OCI-LY7 (cell line): ENCODE results near the gene S100Z.

Source experiments
- EZH2phosphoT487 ChIP-seq: fragments of 200-600 bp; sonication (generic); IDR thresholded peaks from 2 replicates; pipeline ENCODE4 v1.6.1; 2018; ENCODE audit warnings: low read depth, borderline replicate concordance, mild to moderate bottlenecking, mixed run types, antibody characterized with exemption, low read length, moderate library complexity, mixed read lengths
- TF ChIP-seq, protein P1 (sequence below): fragments of 200-600 bp; sonication (generic); conservative IDR thresholded peaks from 2 replicates; pipeline ENCODE4 v1.5.1; 2014; ENCODE audit warnings: mild to moderate bottlenecking, antibody characterized with exemption, low read length, moderate library complexity, mixed read lengths

DNA sequence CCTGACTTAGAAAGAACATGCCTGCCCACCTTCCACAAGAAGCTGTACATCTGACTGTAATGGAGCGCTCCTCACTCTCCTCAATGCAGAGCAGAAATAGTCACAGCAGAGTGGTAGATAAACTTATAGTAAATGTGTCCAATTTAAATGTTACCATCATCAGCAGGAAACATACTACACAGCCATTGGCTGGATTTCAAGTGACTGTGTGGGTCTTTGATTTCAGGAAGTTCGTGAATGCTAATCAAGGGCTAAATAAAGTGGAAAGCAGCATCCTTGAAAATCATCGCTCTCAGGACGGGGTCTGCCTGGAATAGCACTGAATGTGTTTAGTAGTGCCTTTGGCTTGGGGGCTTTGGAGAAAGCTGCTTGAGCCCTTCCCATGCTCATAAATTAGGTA lies 70.7 kb downstream of the S100Z start:
- TF ChIP-seq, protein P1, sequence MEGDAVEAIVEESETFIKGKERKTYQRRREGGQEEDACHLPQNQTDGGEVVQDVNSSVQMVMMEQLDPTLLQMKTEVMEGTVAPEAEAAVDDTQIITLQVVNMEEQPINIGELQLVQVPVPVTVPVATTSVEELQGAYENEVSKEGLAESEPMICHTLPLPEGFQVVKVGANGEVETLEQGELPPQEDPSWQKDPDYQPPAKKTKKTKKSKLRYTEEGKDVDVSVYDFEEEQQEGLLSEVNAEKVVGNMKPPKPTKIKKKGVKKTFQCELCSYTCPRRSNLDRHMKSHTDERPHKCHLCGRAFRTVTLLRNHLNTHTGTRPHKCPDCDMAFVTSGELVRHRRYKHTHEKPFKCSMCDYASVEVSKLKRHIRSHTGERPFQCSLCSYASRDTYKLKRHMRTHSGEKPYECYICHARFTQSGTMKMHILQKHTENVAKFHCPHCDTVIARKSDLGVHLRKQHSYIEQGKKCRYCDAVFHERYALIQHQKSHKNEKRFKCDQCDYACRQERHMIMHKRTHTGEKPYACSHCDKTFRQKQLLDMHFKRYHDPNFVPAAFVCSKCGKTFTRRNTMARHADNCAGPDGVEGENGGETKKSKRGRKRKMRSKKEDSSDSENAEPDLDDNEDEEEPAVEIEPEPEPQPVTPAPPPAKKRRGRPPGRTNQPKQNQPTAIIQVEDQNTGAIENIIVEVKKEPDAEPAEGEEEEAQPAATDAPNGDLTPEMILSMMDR: no peak
- TF ChIP-seq EZH2phosphoT487: no peak
